Breast epithelium (tissue), 4 donors: ENCODE results near the gene GOLGB1. TPM values are rescaled to one million over a fixed set of nuclear protein-coding genes. Genes with fewer than 3 reads are reported as not detected.

Source experiments
- DNase-seq, 2 donors: peaks; one replicate each; pipeline ENCODE4 v3.0.0-alpha.2; 2019; ENCODE audit warnings: low spot score in 2 of 2
- H3K27ac ChIP-seq, 2 donors: fragments of 200-600 bp; sonication (generic) in 1 of 2; one replicate each; pipeline ENCODE4 v1.5.1; 2016 to 2019; ENCODE audit warnings: mild to moderate bottlenecking in 1 of 2
- H3K27me3 ChIP-seq, 2 donors: fragments of 200-600 bp; sonication (generic) in 1 of 2; one replicate each; pipeline versions ENCODE4 v1.5.1 to v1.6.0; 2017 to 2019; ENCODE audit warnings: control low read depth in 1 of 2, mild to moderate bottlenecking in 1 of 2
- H3K36me3 ChIP-seq: fragments of 200-600 bp; one replicate; pipeline ENCODE4 v1.5.1; 2019
- H3K4me1 ChIP-seq, 2 donors: fragments of 200-600 bp; sonication (generic); one replicate each; pipeline ENCODE4 v1.5.1; 2016 to 2019; ENCODE audit warnings: control low read depth in 1 of 2
- H3K4me3 ChIP-seq, 3 donors: fragments of 200-600 bp; sonication (generic); 1 replicate in 2 of 3; 2 replicates in 1 of 3; pipeline ENCODE4 v1.5.1; 2016 to 2019; ENCODE audit warnings: mild to moderate bottlenecking in 3 of 3, moderate library complexity in 2 of 3
- H3K9me3 ChIP-seq, 2 donors: fragments of 200-600 bp; sonication (generic) in 1 of 2; one replicate each; pipeline ENCODE4 v1.5.1; 2016 to 2019; ENCODE audit warnings: control low read depth in 1 of 2
- CTCF ChIP-seq, 3 donors: fragments of 450-650 bp; IDR thresholded peaks; one replicate each; pipeline ENCODE4 v1.5.1; 2016 to 2017; ENCODE audit warnings: antibody characterized with exemption in 3 of 3, mild to moderate bottlenecking in 3 of 3, moderate library complexity in 3 of 3
- POLR2A ChIP-seq: fragments of 450-650 bp; IDR thresholded peaks from one replicate; pipeline ENCODE4 v1.6.1; 2016; ENCODE audit warnings: antibody characterized with exemption, mild to moderate bottlenecking, moderate library complexity
- POLR2AphosphoS5 ChIP-seq, 3 donors: sonication (generic); formaldehyde crosslinking; IDR thresholded peaks; one replicate each; pipeline ENCODE4 v1.6.1; 2017; ENCODE audit warnings: antibody characterized with exemption in 3 of 3
- intact Hi-C: fragments of 100-400 bp; cut with DNase I; formaldehyde crosslinking; loops from one replicate; pipeline ENCODE4 v1.15.1; 2023; ENCODE audit warnings: low total_unique reads
- total RNA-seq, 3 donors: library from RNA; depleted of rRNA; stranded (reverse); fragments of >200 nt; gene quantifications; one replicate each; pipeline ENCODE4 v1.1.0, GENCODE V29; 2016

GOLGB1 gene
- total RNA-seq, 3 donors from 2014 or later = 95.4 to 106 (median 95.4) TPM

- TF ChIP-seq POLR2AphosphoS5 (IDR thresholded peaks at IDR 0.05) (no peak), CTCF (IDR thresholded peaks at IDR 0.05) (no peak), POLR2A (no peak)
- H3K4me1 ChIP-seq = peaks cover 0 to 3% of the 10 kb centered on the region in 2 donors
- H3K36me3 ChIP-seq = no peaks in the 10 kb centered on the region
- no peaks in the 10 kb centered on the region for H3K9me3 ChIP-seq
- H3K27me3 ChIP-seq = no peaks in the 10 kb centered on the region
- no peak for DNase-seq
- H3K4me3 ChIP-seq = no peak overlapping the region
- intact Hi-C loops = no loop called here
- no peak overlapping the region for H3K27ac ChIP-seq
Observed at GRCh38 chr3:121651684-121652083, 97.9 kb downstream of the GOLGB1 start.

GRCh38 chr3:121649645-121650044, 99.9 kb downstream of the GOLGB1 start:
- peaks cover 0 to 3% of the 10 kb centered on the region in 2 donors for H3K4me1 ChIP-seq
- intact Hi-C loops = no loop called here
- H3K27ac ChIP-seq = no peak overlapping the region
- no peaks in the 10 kb centered on the region for H3K36me3 ChIP-seq
- no peak for TF ChIP-seq POLR2A
- no peak for TF ChIP-seq CTCF (IDR thresholded peaks at IDR 0.05)
- no peak for TF ChIP-seq POLR2AphosphoS5 (IDR thresholded peaks at IDR 0.05)
- H3K4me3 ChIP-seq = no peak overlapping the region
- no peaks in the 10 kb centered on the region for H3K9me3 ChIP-seq
- H3K27me3 ChIP-seq = no peaks in the 10 kb centered on the region
- DNase-seq = no peak

- intact Hi-C loops = loop anchor here (1.0 kb wide), 1 partner anchor 12 kb away; no protein-coding TSS in a partner anchor
- DNase-seq = no peak
- no peaks in the 10 kb centered on the region for H3K36me3 ChIP-seq
- H3K4me1 ChIP-seq = peaks cover 0 to 3% of the 10 kb centered on the region in 2 donors
- H3K4me3 ChIP-seq = no peak overlapping the region
- H3K27ac ChIP-seq = peak overlapping the region in 1 of 2 donors; percentile 27
- H3K9me3 ChIP-seq = no peaks in the 10 kb centered on the region
- no peaks in the 10 kb centered on the region for H3K27me3 ChIP-seq
- peak in 1 of 3 donors; percentile 20 for TF ChIP-seq POLR2AphosphoS5 (IDR thresholded peaks at IDR 0.05)
- no peak for TF ChIP-seq CTCF (IDR thresholded peaks at IDR 0.05)
- TF ChIP-seq POLR2A = no peak
Observed at GRCh38 chr3:121648219-121648958, 101.2 kb downstream of the GOLGB1 start.

- TF ChIP-seq CTCF (IDR thresholded peaks at IDR 0.05) = no peak
- no peak for TF ChIP-seq POLR2AphosphoS5 (IDR thresholded peaks at IDR 0.05)
- TF ChIP-seq POLR2A = no peak
- H3K27ac ChIP-seq = no peak overlapping the region
- H3K27me3 ChIP-seq = no peaks in the 10 kb centered on the region
- H3K4me1 ChIP-seq = peaks cover 0 to 3% of the 10 kb centered on the region in 2 donors
- H3K4me3 ChIP-seq = no peak overlapping the region
- intact Hi-C loops = no loop called here
- H3K9me3 ChIP-seq = no peaks in the 10 kb centered on the region
- no peak for DNase-seq
- no peaks in the 10 kb centered on the region for H3K36me3 ChIP-seq
Observed at GRCh38 chr3:121645054-121645453, 104.5 kb downstream of the GOLGB1 start.

GRCh38 chr3:121642601-121643314, 106.8 kb downstream of the GOLGB1 start:
- no peaks in the 10 kb centered on the region for H3K36me3 ChIP-seq
- no peaks in the 10 kb centered on the region for H3K27me3 ChIP-seq
- intact Hi-C loops = no loop called here
- H3K4me3 ChIP-seq = no peak overlapping the region
- no peaks in the 10 kb centered on the region for H3K4me1 ChIP-seq
- no peak for DNase-seq
- no peak overlapping the region for H3K27ac ChIP-seq
- TF ChIP-seq CTCF (IDR thresholded peaks at IDR 0.05) = no peak
- TF ChIP-seq POLR2A = no peak
- TF ChIP-seq POLR2AphosphoS5 (IDR thresholded peaks at IDR 0.05) = no peak
- no peaks in the 10 kb centered on the region for H3K9me3 ChIP-seq
